PC-3 (cell line): Measurements from ENCODE around the gene RB1.

ENCODE experiments used
- CTCF ChIP-seq: fragments of 300-600 bp; sonication (generic); conservative IDR thresholded peaks from 2 replicates; pipeline ENCODE4 v1.5.1; 2017; ENCODE audit warnings: antibody characterized with exemption, low read depth, mild to moderate bottlenecking, low read length
- EZH2 ChIP-seq: fragments of 300-600 bp; sonication (generic); IDR thresholded peaks from one replicate; pipeline ENCODE4 v1.6.1; 2017; ENCODE audit warnings: antibody characterized with exemption, mild to moderate bottlenecking, low read length; ENCODE audit not compliant: unreplicated experiment
- EZH2phosphoT487 ChIP-seq: fragments of 300-600 bp; sonication (generic); IDR thresholded peaks from 2 replicates; pipeline ENCODE4 v1.6.1; 2018; ENCODE audit warnings: mild to moderate bottlenecking, antibody characterized with exemption, low read length, borderline replicate concordance

GRCh38 chr13:48476686-48477085, 173.1 kb downstream of the RB1 start:
- TF ChIP-seq CTCF (no peak), EZH2 (no peak), EZH2phosphoT487 (no peak)
